ENCODE results near the gene UNK. TPM values are rescaled to one million over a fixed set of nuclear protein-coding genes. Genes with fewer than 3 reads are reported as not detected.

UNK gene
- polyA plus RNA-seq, 2 donors = 18.2 to 26.3 TPM

DNA sequence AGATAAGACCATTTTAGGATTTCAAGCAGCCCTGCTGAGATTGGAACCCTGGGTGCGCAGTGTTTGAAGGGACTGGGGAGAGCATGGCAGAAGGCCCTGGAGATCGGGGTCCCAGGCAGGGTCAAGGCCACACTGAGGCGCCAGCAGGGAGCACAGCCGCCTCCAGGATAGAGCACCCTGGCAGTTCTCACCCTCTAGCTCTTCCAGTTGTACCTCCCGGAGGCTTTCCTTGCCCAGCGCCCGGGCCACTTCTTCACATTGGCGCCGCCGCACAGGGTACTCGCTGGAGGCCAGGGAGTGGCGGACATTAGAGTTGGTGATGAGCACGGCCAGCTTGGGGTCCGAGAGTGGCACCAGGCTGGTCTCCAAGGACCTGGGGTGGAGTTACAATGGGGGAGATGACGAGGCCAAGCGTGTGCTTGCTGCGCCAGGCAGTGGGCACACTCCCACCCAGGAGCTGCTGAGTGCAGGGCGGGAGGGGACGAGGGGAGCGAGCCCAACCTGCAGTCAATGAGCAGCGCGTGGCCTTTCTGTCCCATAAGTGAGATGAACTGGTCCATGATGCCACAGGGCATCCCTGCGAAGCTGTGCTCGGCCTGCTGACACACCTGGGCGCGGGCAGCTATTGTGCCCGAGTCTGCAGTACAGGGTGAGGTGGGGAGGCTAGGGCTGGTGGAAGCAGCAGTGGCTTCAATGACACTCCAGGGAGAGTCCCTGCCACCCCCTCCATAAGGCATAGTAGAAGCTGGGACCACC lies 21.9 kb upstream of the UNK start:
- peaks cover 0 to 6% of the 10 kb centered on the region in 2 donors for H3K36me3 ChIP-seq (ENCODE audit: control insufficient read depth in 2 of 2, insufficient read depth in 2 of 2, low read length in 1 of 2)
- peaks cover 10% of the 10 kb centered on the region in 2 donors for H3K4me1 ChIP-seq (ENCODE audit: control insufficient read depth in 2 of 2, insufficient read depth in 2 of 2, low read length in 1 of 2)
- no peaks in the 10 kb centered on the region for H3K9me3 ChIP-seq (ENCODE audit: control insufficient read depth in 2 of 2, insufficient read depth in 1 of 2, low read depth in 1 of 2, low read length in 1 of 2)
- no peak overlapping the region for H3K27ac ChIP-seq (ENCODE audit: low read depth in 2 of 2, low read length in 1 of 2)
- H3K27me3 ChIP-seq (ENCODE audit: control insufficient read depth in 1 of 2, insufficient read depth in 2 of 2, low read length in 2 of 2) = no peaks in the 10 kb centered on the region
- no peak overlapping the region for H3K4me3 ChIP-seq (ENCODE audit: low read depth in 1 of 2, low read length in 2 of 2)
- 86 to 87% methylated on average over 27 of the region's 27 CpGs for WGBS, 2 donors

GRCh38 chr17:75763269-75763607 lies 21.4 kb upstream of the UNK start:
- H3K4me1 ChIP-seq (ENCODE audit: control insufficient read depth in 2 of 2, insufficient read depth in 2 of 2, low read length in 1 of 2) = peaks cover 10% of the 10 kb centered on the region in 2 donors
- no peak overlapping the region for H3K27ac ChIP-seq (ENCODE audit: low read depth in 2 of 2, low read length in 1 of 2)
- H3K4me3 ChIP-seq (ENCODE audit: low read depth in 1 of 2, low read length in 2 of 2) = no peak overlapping the region
- no peaks in the 10 kb centered on the region for H3K27me3 ChIP-seq (ENCODE audit: control insufficient read depth in 1 of 2, insufficient read depth in 2 of 2, low read length in 2 of 2)
- 85 to 87% methylated on average over 3 of the region's 3 CpGs for WGBS, 2 donors
- peaks cover 0 to under 1% of the 10 kb centered on the region in 2 donors for H3K36me3 ChIP-seq (ENCODE audit: control insufficient read depth in 2 of 2, insufficient read depth in 2 of 2, low read length in 1 of 2)
- H3K9me3 ChIP-seq (ENCODE audit: control insufficient read depth in 2 of 2, insufficient read depth in 1 of 2, low read depth in 1 of 2, low read length in 1 of 2) = no peaks in the 10 kb centered on the region

DNA sequence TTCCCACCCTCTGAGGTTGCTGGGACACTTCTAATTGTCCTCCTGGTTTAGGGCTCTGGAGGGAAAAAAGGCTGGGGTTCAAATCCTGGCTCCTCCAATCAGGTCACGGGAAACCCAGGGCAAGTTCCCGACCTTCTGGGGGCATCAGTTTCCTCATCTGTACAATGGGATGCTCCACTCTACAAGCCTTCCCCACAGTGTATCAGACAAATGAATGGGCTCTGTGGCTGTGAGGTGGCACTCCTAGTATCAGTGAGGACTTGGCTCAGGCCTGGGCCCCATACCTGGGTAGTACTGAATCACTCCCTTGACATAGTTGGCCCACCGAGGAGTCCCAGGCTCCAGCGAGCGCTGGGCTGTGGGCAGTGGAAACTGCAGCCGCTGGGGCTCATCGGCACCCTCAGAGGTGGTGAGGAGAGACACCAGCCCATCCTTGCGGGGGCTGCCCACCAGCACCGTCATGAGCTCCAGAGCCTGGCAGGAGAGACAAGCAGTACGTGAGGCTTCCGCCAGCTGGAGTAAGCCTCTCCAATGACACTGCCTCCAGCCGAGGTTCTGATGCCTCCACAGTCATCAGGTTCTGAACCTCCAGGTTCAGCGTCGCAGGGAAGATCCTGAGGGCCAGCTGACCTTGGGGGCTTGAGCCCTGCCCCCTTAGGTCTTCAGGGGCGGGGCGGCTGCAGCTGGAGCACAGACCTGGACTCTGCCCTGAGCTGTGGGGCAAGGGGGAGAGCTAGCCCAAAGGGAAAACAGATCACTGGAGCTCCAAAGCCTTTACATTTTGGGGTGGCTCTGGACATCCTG lies 20.8 kb upstream of the UNK start:
- H3K27ac ChIP-seq (ENCODE audit: low read depth in 2 of 2, low read length in 1 of 2) = peak overlapping the region in 1 of 2 donors; percentile 90
- 65 to 68% methylated on average over 16 of the region's 16 CpGs for WGBS, 2 donors
- H3K4me3 ChIP-seq (ENCODE audit: low read depth in 1 of 2, low read length in 2 of 2) = peak overlapping the region; percentile 55 to 66
- H3K4me1 ChIP-seq (ENCODE audit: control insufficient read depth in 2 of 2, insufficient read depth in 2 of 2, low read length in 1 of 2) = peaks cover 10% of the 10 kb centered on the region in 2 donors
- H3K36me3 ChIP-seq (ENCODE audit: control insufficient read depth in 2 of 2, insufficient read depth in 2 of 2, low read length in 1 of 2) = no peaks in the 10 kb centered on the region
- no peaks in the 10 kb centered on the region for H3K27me3 ChIP-seq (ENCODE audit: control insufficient read depth in 1 of 2, insufficient read depth in 2 of 2, low read length in 2 of 2)
- H3K9me3 ChIP-seq (ENCODE audit: control insufficient read depth in 2 of 2, insufficient read depth in 1 of 2, low read depth in 1 of 2, low read length in 1 of 2) = no peaks in the 10 kb centered on the region

DNA sequence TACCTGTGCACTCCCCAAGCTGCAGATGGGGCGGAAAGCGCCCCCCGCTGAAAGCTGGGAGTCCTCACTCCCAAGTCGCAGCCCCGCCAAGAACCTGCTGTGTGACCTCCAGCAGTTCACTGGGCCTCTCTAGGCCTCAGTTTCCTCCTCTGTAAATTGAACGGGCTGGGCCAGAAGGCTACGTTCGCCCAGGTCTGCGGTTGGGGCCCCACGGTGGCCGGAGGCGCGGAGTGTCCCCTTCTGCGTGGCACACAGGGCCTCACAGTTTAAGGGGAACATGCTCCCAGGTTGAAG lies 20.2 kb upstream of the UNK start:
- H3K27me3 ChIP-seq (ENCODE audit: control insufficient read depth in 1 of 2, insufficient read depth in 2 of 2, low read length in 2 of 2) = no peaks in the 10 kb centered on the region
- H3K9me3 ChIP-seq (ENCODE audit: control insufficient read depth in 2 of 2, insufficient read depth in 1 of 2, low read depth in 1 of 2, low read length in 1 of 2) = no peaks in the 10 kb centered on the region
- peak overlapping the region; percentile 78 to 90 for H3K27ac ChIP-seq (ENCODE audit: low read depth in 2 of 2, low read length in 1 of 2)
- whole genome bisulfite sequencing, 2 donors = 9 to 10% methylated on average over 14 of the region's 14 CpGs
- H3K4me3 ChIP-seq (ENCODE audit: low read depth in 1 of 2, low read length in 2 of 2) = peak overlapping the region; percentile 55 to 66
- peaks cover 10% of the 10 kb centered on the region in 2 donors for H3K4me1 ChIP-seq (ENCODE audit: control insufficient read depth in 2 of 2, insufficient read depth in 2 of 2, low read length in 1 of 2)
- H3K36me3 ChIP-seq (ENCODE audit: control insufficient read depth in 2 of 2, insufficient read depth in 2 of 2, low read length in 1 of 2) = no peaks in the 10 kb centered on the region

- H3K27ac ChIP-seq (ENCODE audit: low read depth in 2 of 2, low read length in 1 of 2) = peak within 1 kb of the TSS; percentile 80 to 90
- no peaks in the 10 kb centered on the region for H3K27me3 ChIP-seq (ENCODE audit: control insufficient read depth in 1 of 2, insufficient read depth in 2 of 2, low read length in 2 of 2)
- H3K36me3 ChIP-seq (ENCODE audit: control insufficient read depth in 2 of 2, insufficient read depth in 2 of 2, low read length in 1 of 2) = no peaks in the 10 kb centered on the region
- peaks cover 10% of the 10 kb centered on the region in 2 donors for H3K4me1 ChIP-seq (ENCODE audit: control insufficient read depth in 2 of 2, insufficient read depth in 2 of 2, low read length in 1 of 2)
- peak within 1 kb of the TSS; percentile 55 to 66 for H3K4me3 ChIP-seq (ENCODE audit: low read depth in 1 of 2, low read length in 2 of 2)
- no peaks in the 10 kb centered on the region for H3K9me3 ChIP-seq (ENCODE audit: control insufficient read depth in 2 of 2, insufficient read depth in 1 of 2, low read depth in 1 of 2, low read length in 1 of 2)
- 0% methylated on average over 60 to 71 of the region's 71 CpGs for whole genome bisulfite sequencing, 2 donors
Measured at GRCh38 chr17:75764711-75765421, 19.7 kb upstream of the UNK start, which contains the start of gene GALK1. Gene GALK1 (minus strand): TSS chr17:75765192. CDS start chr17:75765136, 56 bp downstream.

DNA sequence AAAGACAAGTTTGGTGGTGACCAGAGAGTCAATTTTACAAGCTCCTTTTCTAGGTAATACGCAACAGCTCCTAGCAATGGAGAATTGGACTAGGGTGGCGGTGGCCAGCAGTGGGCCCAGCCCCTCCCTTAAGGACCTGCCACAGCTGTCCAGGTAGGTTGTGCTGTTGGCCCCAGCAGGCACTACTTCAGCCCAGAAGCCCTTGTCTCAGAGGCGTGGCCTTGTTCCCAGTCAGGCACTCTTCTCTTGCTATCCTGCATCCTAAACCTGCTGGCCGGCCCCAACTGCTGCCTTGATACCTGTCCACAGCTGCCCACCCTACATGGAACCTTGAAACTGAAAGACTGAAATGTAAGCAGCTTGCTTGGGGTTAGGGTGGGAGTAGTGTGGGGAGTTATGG lies 18.6 kb upstream of the UNK start:
- H3K27ac ChIP-seq (ENCODE audit: low read depth in 2 of 2, low read length in 1 of 2) = peak overlapping the region in 1 of 2 donors; percentile 45

DNA sequence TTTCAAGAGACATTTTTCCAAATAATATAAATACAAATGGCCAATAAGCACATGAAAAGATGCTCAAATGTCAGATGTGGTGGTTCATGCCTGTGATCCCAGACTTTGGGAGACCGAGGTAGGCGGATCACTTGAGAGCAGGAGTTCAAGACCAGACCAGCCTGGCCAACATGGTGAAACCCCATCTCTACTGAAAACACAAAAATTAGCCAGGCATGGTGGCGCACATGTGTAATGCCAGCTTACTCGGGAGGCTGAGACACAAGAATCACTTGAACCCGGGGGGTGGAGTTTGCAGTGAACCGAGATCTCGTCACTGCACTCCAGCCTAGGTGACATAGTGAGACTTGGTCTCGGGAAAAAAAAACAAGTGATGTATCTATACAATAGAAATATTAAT lies 16.7 kb upstream of the UNK start:
- WGBS, 2 donors = 88 to 91% methylated on average over 8 of the region's 8 CpGs
- H3K9me3 ChIP-seq (ENCODE audit: control insufficient read depth in 2 of 2, insufficient read depth in 1 of 2, low read depth in 1 of 2, low read length in 1 of 2) = no peaks in the 10 kb centered on the region
- H3K27ac ChIP-seq (ENCODE audit: low read depth in 2 of 2, low read length in 1 of 2) = no peak overlapping the region
- peaks cover 7 to 14% of the 10 kb centered on the region in 2 donors for H3K4me1 ChIP-seq (ENCODE audit: control insufficient read depth in 2 of 2, insufficient read depth in 2 of 2, low read length in 1 of 2)
- no peaks in the 10 kb centered on the region for H3K27me3 ChIP-seq (ENCODE audit: control insufficient read depth in 1 of 2, insufficient read depth in 2 of 2, low read length in 2 of 2)
- H3K36me3 ChIP-seq (ENCODE audit: control insufficient read depth in 2 of 2, insufficient read depth in 2 of 2, low read length in 1 of 2) = no peaks in the 10 kb centered on the region
- no peak overlapping the region for H3K4me3 ChIP-seq (ENCODE audit: low read depth in 1 of 2, low read length in 2 of 2)

More for the DNA sequence above, 18.6 kb upstream of the UNK start:
- peaks cover 10% of the 10 kb centered on the region in 2 donors for H3K4me1 ChIP-seq (ENCODE audit: control insufficient read depth in 2 of 2, insufficient read depth in 2 of 2, low read length in 1 of 2)
- no peaks in the 10 kb centered on the region for H3K27me3 ChIP-seq (ENCODE audit: control insufficient read depth in 1 of 2, insufficient read depth in 2 of 2, low read length in 2 of 2)
- no peak overlapping the region for H3K4me3 ChIP-seq (ENCODE audit: low read depth in 1 of 2, low read length in 2 of 2)
- WGBS, 2 donors = 90 to 94% methylated on average over 4 of the region's 4 CpGs
- no peaks in the 10 kb centered on the region for H3K36me3 ChIP-seq (ENCODE audit: control insufficient read depth in 2 of 2, insufficient read depth in 2 of 2, low read length in 1 of 2)
- no peaks in the 10 kb centered on the region for H3K9me3 ChIP-seq (ENCODE audit: control insufficient read depth in 2 of 2, insufficient read depth in 1 of 2, low read depth in 1 of 2, low read length in 1 of 2)

DNA sequence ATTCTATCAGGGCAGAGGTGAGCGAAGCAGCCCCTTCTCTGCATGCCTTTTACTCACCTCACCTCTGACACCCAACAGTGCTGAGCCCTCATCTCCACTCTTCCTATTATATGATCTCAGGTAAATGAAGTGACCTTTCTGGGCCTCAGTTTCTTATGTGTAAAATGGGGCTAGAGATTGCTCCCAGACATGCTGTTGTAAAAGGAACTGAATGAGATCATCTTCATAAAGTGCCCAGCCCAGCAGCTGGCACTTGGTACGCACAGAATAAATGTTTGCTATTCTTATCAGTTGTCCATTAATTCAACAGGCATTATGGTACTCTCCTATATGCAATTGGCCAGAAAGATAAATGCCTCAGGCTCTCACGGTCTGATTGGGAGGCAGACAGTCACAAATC lies 15.1 kb upstream of the UNK start:
- Histone ChIP-seq H3K27ac (ENCODE audit: low read depth in 2 of 2, low read length in 1 of 2) (no peak overlapping the region), H3K4me3 (ENCODE audit: low read depth in 1 of 2, low read length in 2 of 2) (no peak overlapping the region), H3K36me3 (ENCODE audit: control insufficient read depth in 2 of 2, insufficient read depth in 2 of 2, low read length in 1 of 2) (no peaks in the 10 kb centered on the region), H3K27me3 (ENCODE audit: control insufficient read depth in 1 of 2, insufficient read depth in 2 of 2, low read length in 2 of 2) (no peaks in the 10 kb centered on the region), H3K4me1 (ENCODE audit: control insufficient read depth in 2 of 2, insufficient read depth in 2 of 2, low read length in 1 of 2) (peaks cover 0 to 7% of the 10 kb centered on the region in 2 donors), H3K9me3 (ENCODE audit: control insufficient read depth in 2 of 2, insufficient read depth in 1 of 2, low read depth in 1 of 2, low read length in 1 of 2) (no peaks in the 10 kb centered on the region)
- WGBS, 2 donors = 76 to 81% methylated on average over 3 of the region's 3 CpGs

DNA sequence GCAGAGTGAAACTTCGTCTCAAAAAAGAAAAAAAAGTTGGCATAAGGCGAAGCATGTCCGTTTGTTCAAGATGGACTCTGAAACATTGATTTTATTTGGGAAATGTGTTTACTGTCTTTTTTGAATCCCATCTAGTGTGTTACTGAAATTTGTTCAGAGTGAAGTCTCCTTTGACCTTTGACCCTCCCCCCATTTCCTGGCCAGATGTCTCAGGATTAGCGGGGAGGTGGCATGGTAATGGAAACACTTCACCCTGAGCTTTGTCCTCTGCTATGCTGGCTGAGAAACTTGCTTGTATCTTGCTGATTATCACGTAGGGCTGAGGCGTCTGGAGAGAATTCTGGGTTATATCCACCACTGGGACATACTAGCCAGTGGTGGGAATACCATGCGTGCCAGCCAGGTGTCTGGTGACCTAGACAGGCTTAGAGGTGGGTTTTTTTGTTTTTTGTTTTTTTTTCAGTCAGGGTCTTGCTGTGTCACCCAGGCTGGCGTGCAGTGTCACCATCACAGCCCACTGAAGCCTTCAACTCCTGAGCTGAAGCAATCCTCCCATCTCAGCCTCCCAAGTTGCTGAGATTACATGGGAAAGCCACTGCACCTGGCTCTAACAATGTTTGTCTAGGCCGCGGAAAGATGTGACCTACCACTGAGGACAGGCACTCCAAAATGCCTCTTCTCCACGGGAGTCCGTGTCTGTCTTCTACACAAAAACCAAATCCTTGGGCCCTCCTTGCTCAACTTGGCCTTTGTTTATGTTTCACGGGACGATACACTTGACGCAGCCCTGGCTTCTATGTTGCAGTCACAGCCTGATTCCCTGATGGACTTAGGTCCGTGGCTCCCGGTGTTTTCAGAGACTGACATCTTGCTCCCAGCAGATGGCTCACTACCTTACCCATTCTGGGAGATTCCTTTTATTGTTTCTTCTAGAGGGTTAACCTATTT lies 13.0 kb upstream of the UNK start:
- Histone ChIP-seq H3K27me3 (ENCODE audit: control insufficient read depth in 1 of 2, insufficient read depth in 2 of 2, low read length in 2 of 2) (no peaks in the 10 kb centered on the region), H3K4me3 (ENCODE audit: low read depth in 1 of 2, low read length in 2 of 2) (no peak overlapping the region), H3K4me1 (ENCODE audit: control insufficient read depth in 2 of 2, insufficient read depth in 2 of 2, low read length in 1 of 2) (peaks cover 0 to 8% of the 10 kb centered on the region in 2 donors), H3K9me3 (ENCODE audit: control insufficient read depth in 2 of 2, insufficient read depth in 1 of 2, low read depth in 1 of 2, low read length in 1 of 2) (no peaks in the 10 kb centered on the region), H3K27ac (ENCODE audit: low read depth in 2 of 2, low read length in 1 of 2) (no peak overlapping the region), H3K36me3 (ENCODE audit: control insufficient read depth in 2 of 2, insufficient read depth in 2 of 2, low read length in 1 of 2) (peaks cover 2 to 6% of the 10 kb centered on the region in 2 donors)
- 64 to 66% methylated on average over 17 of the region's 17 CpGs for WGBS, 2 donors

All from esophagus (tissue), 2 donors.